B cell (primary cell): Measurements from ENCODE around the gene SEMA4D. TPM values are rescaled to one million over a fixed set of nuclear protein-coding genes. Genes with fewer than 3 reads are reported as not detected.

ENCODE experiments used
- ATAC-seq: fragments of 200-7000 bp; cut with Tn5 transposase; one replicate; pipeline ENCODE4 v1.10.0; 2021; ENCODE audit warnings: low read depth, mild to moderate bottlenecking, moderate number of reproducible peaks, moderate library complexity
- CTCF ChIA-PET: fragments of 350-600 bp; sonication (Branson Sonifier 250); formaldehyde crosslinking; loops from one replicate; lab custom pipeline; 2021; ENCODE audit warnings: antibody characterized with exemption, inconsistent platforms; lab: Charles Lee
- POLR2A ChIA-PET: fragments of 350-600 bp; sonication (Branson Sonifier 250); formaldehyde crosslinking; loops from one replicate; lab custom pipeline; 2021; ENCODE audit warnings: antibody characterized with exemption; lab: Charles Lee
- DNase-seq: peaks from one replicate; pipeline ENCODE4 v3.0.0; 2013
- H2AFZ ChIP-seq: 2 replicates; pipeline ENCODE4 v1.6.1; 2012; ENCODE audit warnings: mild to moderate bottlenecking, low read depth, low read length; ENCODE audit not compliant: insufficient read depth, poor library complexity, severe bottlenecking
- H3K27ac ChIP-seq, 2 donors: 1 replicate in 1 of 2; 2 replicates in 1 of 2; pipeline ENCODE4 v1.5.1; 2012 to 2013; ENCODE audit warnings: low read length in 2 of 2, mild to moderate bottlenecking in 2 of 2, moderate library complexity in 1 of 2
- H3K27me3 ChIP-seq, 4 experiments: fragments of 200-600 bp in 1 of 4; sonication (generic) in 1 of 4; replicated peaks in 1 of 4; 1 replicate in 2 of 4; 2 replicates in 2 of 4; pipeline versions ENCODE4 v1.6.1 to v1.7.0; 2013 to 2016; ENCODE audit warnings: low read length in 3 of 4, mild to moderate bottlenecking in 2 of 4, mixed read lengths in 1 of 4, moderate library complexity in 1 of 4; ENCODE audit not compliant: insufficient read depth in 4 of 4, control insufficient read depth in 3 of 4; ENCODE audit errors: control extremely low read depth in 1 of 4
- H3K36me3 ChIP-seq, 2 experiments: replicated peaks in 1 of 2; 1 replicate in 1 of 2; 2 replicates in 1 of 2; pipeline versions ENCODE4 v1.6.1 to v1.7.1; 2013; ENCODE audit warnings: low read length in 1 of 2; ENCODE audit not compliant: insufficient read depth in 2 of 2, control insufficient read depth in 1 of 2; ENCODE audit errors: control extremely low read depth in 1 of 2, extremely low read depth in 1 of 2
- H3K4me1 ChIP-seq, 2 donors: fragments of 200-600 bp in 1 of 2; sonication (generic) in 1 of 2; 1 replicate in 1 of 2; 2 replicates in 1 of 2; pipeline versions ENCODE4 v1.5.1 to v1.6.1; 2013 to 2017; ENCODE audit warnings: low read length in 2 of 2; ENCODE audit not compliant: control insufficient read depth in 2 of 2, insufficient read depth in 2 of 2
- H3K4me2 ChIP-seq: replicated peaks from 2 replicates; pipeline ENCODE3; 2012; ENCODE audit warnings: mild to moderate bottlenecking, low read depth, low read length; ENCODE audit not compliant: poor library complexity, severe bottlenecking
- H3K4me3 ChIP-seq, 5 experiments: fragments of 200-600 bp in 1 of 5; sonication (generic) in 1 of 5; 1 replicate in 3 of 5; 2 replicates in 2 of 5; pipeline versions ENCODE4 v1.5.1 to v1.7.0; 2011 to 2016; ENCODE audit warnings: low read length in 4 of 5, mild to moderate bottlenecking in 4 of 5, low read depth in 2 of 5, control low read depth in 1 of 5, moderate library complexity in 1 of 5; ENCODE audit not compliant: insufficient read depth in 1 of 5; ENCODE audit errors: control extremely low read depth in 1 of 5, extremely low read depth in 1 of 5
- H3K79me2 ChIP-seq: fragments of 200-600 bp; sonication (generic); one replicate; pipeline ENCODE4 v1.6.0; 2016; ENCODE audit warnings: low read length; ENCODE audit not compliant: control insufficient read depth, insufficient read depth
- H3K9ac ChIP-seq: fragments of 200-600 bp; sonication (generic); 2 replicates; pipeline ENCODE4 v1.6.1; 2017; ENCODE audit warnings: mild to moderate bottlenecking, low read length, moderate library complexity
- H3K9me3 ChIP-seq, 3 donors: one replicate each; pipeline versions ENCODE4 v1.6.1 to v1.7.1; 2013; ENCODE audit warnings: low read length in 2 of 3; ENCODE audit not compliant: control insufficient read depth in 2 of 3, insufficient read depth in 1 of 3; ENCODE audit errors: control extremely low read depth in 1 of 3
- H4K20me1 ChIP-seq: 2 replicates; pipeline ENCODE4 v1.6.0; 2012; ENCODE audit warnings: mild to moderate bottlenecking, low read length; ENCODE audit not compliant: insufficient read depth, control insufficient read depth, poor library complexity, severe bottlenecking
- H3K27ac Mint-ChIP-seq: one replicate; pipeline ENCODE4 v1.8.0; 2021; ENCODE audit warnings: mixed read lengths
- H3K27me3 Mint-ChIP-seq: one replicate; pipeline ENCODE4 v1.8.0; 2021; ENCODE audit warnings: mixed read lengths
- H3K4me1 Mint-ChIP-seq: one replicate; pipeline ENCODE4 v1.8.0; 2021; ENCODE audit warnings: mixed read lengths
- H3K4me3 Mint-ChIP-seq: one replicate; pipeline ENCODE4 v1.8.0; 2021; ENCODE audit warnings: mixed read lengths
- H3K9me3 Mint-ChIP-seq: one replicate; pipeline ENCODE4 v1.8.0; 2022; ENCODE audit warnings: mixed read lengths; ENCODE audit not compliant: insufficient read depth
- CTCF ChIP-seq: fragments of 200-600 bp; IDR thresholded peaks from one replicate; pipeline ENCODE4 v1.8.0; 2022; ENCODE audit warnings: antibody characterized with exemption, mild to moderate bottlenecking
- EZH2 ChIP-seq: IDR thresholded peaks from 2 replicates; pipeline ENCODE4 v1.6.1; 2012; ENCODE audit warnings: borderline replicate concordance, low read depth, mild to moderate bottlenecking, moderate library complexity, low read length; ENCODE audit not compliant: insufficient read depth, poor library complexity, severe bottlenecking
- WGBS: methylation state at CpG from one replicate; pipeline ENCODE4 v1.1.5; 2013; ENCODE audit warnings: missing lambda C conversion rate; ENCODE audit not compliant: insufficient coverage; 5-methylcytosine and 5-hydroxymethylcytosine counted together
- intact Hi-C: fragments of 100-400 bp; cut with micrococcal nuclease; formaldehyde crosslinking; loops from one replicate; pipeline ENCODE4 v1.10.0; 2022
- polyA plus RNA-seq: library from polyadenylated mRNA; depleted of rRNA; stranded (reverse); fragments of >200 nt; gene quantifications from 2 replicates; pipeline ENCODE4 v1.2.3, GENCODE V29; 2012
- total RNA-seq, 2 donors: library from RNA; stranded (reverse); fragments of 120-200 nt in 1 of 2; gene quantifications; 1 replicate in 1 of 2; 2 replicates in 1 of 2; pipeline versions ENCODE4 v1.2.3 to v1.2.4, GENCODE V29; 2013 to 2022

Gene SEMA4D
- total and polyA plus RNA-seq, 2 donors (not counting 1 experiment from before 2014, with no cell fraction given): 53.6 to 231 TPM

- H2AFZ ChIP-seq: no peak overlapping the region
- no peaks in the 10 kb centered on the region for H3K4me1 ChIP-seq
- TF ChIP-seq CTCF (no peak), EZH2 (no peak)
- ATAC-seq (no peak), DNase-seq (no peak)
- H3K4me3 ChIP-seq: no peak overlapping the region
- Mint-ChIP-seq H3K27me3 (no peaks in the 10 kb centered on the region), H3K27ac (no peak overlapping the region), H3K4me1 (peaks cover 6% of the 10 kb centered on the region), H3K4me3 (no peak overlapping the region), H3K9me3 (no peaks in the 10 kb centered on the region)
- H3K27me3 ChIP-seq: no peaks in the 10 kb centered on the region
- intact Hi-C loops: no loop called here
- no peaks in the 10 kb centered on the region for H4K20me1 ChIP-seq
- no peak overlapping the region for H3K9ac ChIP-seq
- WGBS: 98% methylated on average over 7 of the region's 7 CpGs
- ChIA-PET POLR2A (no interaction called here), CTCF (interaction anchor here (1.9 kb wide), 1 partner anchor 180 kb away, joined by 10 read pairs; no protein-coding TSS in a partner anchor)
- no peak overlapping the region for H3K27ac ChIP-seq
- H3K9me3 ChIP-seq: no peaks in the 10 kb centered on the region
- peaks cover 0 to 3% of the 10 kb centered on the region in 2 experiments for H3K36me3 ChIP-seq
- peaks cover 18% of the 10 kb centered on the region for H3K79me2 ChIP-seq
- no peak overlapping the region for H3K4me2 ChIP-seq
Measured at GRCh38 chr9:89368550-89368949, 129.4 kb downstream of the SEMA4D start.

GRCh38 chr9:89367726-89368437, 130.0 kb downstream of the SEMA4D start:
- TF ChIP-seq EZH2 (no peak), CTCF (no peak)
- no peak overlapping the region for H3K4me3 Mint-ChIP-seq
- no peak overlapping the region for H3K4me3 ChIP-seq
- no peak overlapping the region for H3K27ac ChIP-seq
- peaks cover 0 to 7% of the 10 kb centered on the region in 2 experiments for H3K36me3 ChIP-seq
- WGBS: 95% methylated on average over 11 of the region's 14 CpGs
- H4K20me1 ChIP-seq: no peaks in the 10 kb centered on the region
- intact Hi-C loops: no loop called here
- no peak overlapping the region for H3K4me2 ChIP-seq
- DNase-seq (no peak), ATAC-seq (no peak)
- H3K79me2 ChIP-seq: peaks cover 18% of the 10 kb centered on the region
- H3K4me1 Mint-ChIP-seq: peaks cover 1% of the 10 kb centered on the region
- no peaks in the 10 kb centered on the region for H3K9me3 ChIP-seq
- no peak overlapping the region for H3K27ac Mint-ChIP-seq
- POLR2A ChIA-PET: no interaction called here
- H3K4me1 ChIP-seq: no peaks in the 10 kb centered on the region
- no peaks in the 10 kb centered on the region for H3K27me3 Mint-ChIP-seq
- CTCF ChIA-PET: interaction anchor here (1.9 kb wide), 1 partner anchor 181 kb away, joined by 10 read pairs; no protein-coding TSS in a partner anchor
- no peaks in the 10 kb centered on the region for H3K9me3 Mint-ChIP-seq
- H3K9ac ChIP-seq: no peak overlapping the region
- no peaks in the 10 kb centered on the region for H3K27me3 ChIP-seq
- no peak overlapping the region for H2AFZ ChIP-seq
